GM19397 (cell line): Measurements from ENCODE around the gene KCNA10.
"Not testable (repeated sequence)": the region's sequence is repeated elsewhere in the genome, so short reads cannot be mapped to it uniquely, and the experiment has no call there.

Experiments used
- ATAC-seq: cut with Tn5 transposase; IDR thresholded peaks from one replicate; pipeline ENCODE4 v1.9.1; 2021; ENCODE audit warnings: mild to moderate bottlenecking, moderate library complexity; ENCODE audit not compliant: unreplicated experiment

The KCNA10 gene

GRCh38 chr1:110538075-110538474 is 19.1 kb upstream of the KCNA10 start:
- no peak for ATAC-seq

- no peak for ATAC-seq
These were observed 17.0 kb upstream of the KCNA10 start for GRCh38 chr1:110535985-110536384.

GRCh38 chr1:110533230-110533629 is 14.3 kb upstream of the KCNA10 start:
- ATAC-seq: no peak

- ATAC-seq: no peak
These were observed 10.0 kb upstream of the KCNA10 start for GRCh38 chr1:110529011-110529410.

GRCh38 chr1:110526201-110526780 is 7.3 kb upstream of the KCNA10 start:
- no peak for ATAC-seq

- no peak for ATAC-seq
These were observed 6.2 kb upstream of the KCNA10 start for GRCh38 chr1:110525249-110525595.

GRCh38 chr1:110524311-110525248 is 5.6 kb upstream of the KCNA10 start:
- ATAC-seq: no peak

- ATAC-seq: no peak
These were observed 4.0 kb upstream of the KCNA10 start for GRCh38 chr1:110523011-110523410.

- ATAC-seq: no peak
These were observed 3.6 kb upstream of the KCNA10 start for GRCh38 chr1:110522560-110522959.

- ATAC-seq: no peak
These were observed 1.9 kb upstream of the KCNA10 start for GRCh38 chr1:110520827-110521226.

- no peak for ATAC-seq
These were observed 3.1 kb downstream of the KCNA10 start for GRCh38 chr1:110515891-110516290.

GRCh38 chr1:110515041-110515440 is 3.9 kb downstream of the KCNA10 start:
- ATAC-seq: no peak

- no peak for ATAC-seq
These were observed 5.5 kb downstream of the KCNA10 start for GRCh38 chr1:110513511-110513910.

- no peak for ATAC-seq
These were observed 7.5 kb downstream of the KCNA10 start for GRCh38 chr1:110511436-110511835.

GRCh38 chr1:110510921-110511320 is 8.1 kb downstream of the KCNA10 start:
- ATAC-seq: not testable (repeated sequence)

- ATAC-seq: no peak
These were observed 9.3 kb downstream of the KCNA10 start for GRCh38 chr1:110509655-110510054.

- ATAC-seq: no peak
These were observed 10.7 kb downstream of the KCNA10 start for GRCh38 chr1:110508028-110508940.

GRCh38 chr1:110506541-110506940 is 12.4 kb downstream of the KCNA10 start:
- ATAC-seq: no peak

GRCh38 chr1:110505596-110505995 is 13.4 kb downstream of the KCNA10 start:
- ATAC-seq: no peak

- ATAC-seq: no peak
These were observed 14.7 kb downstream of the KCNA10 start for GRCh38 chr1:110504226-110504625.

GRCh38 chr1:110503471-110503870 is 15.5 kb downstream of the KCNA10 start:
- no peak for ATAC-seq
